HUDEP-2 (cell line): Measurements from ENCODE around the gene ISCU.
"Not testable (repeated sequence)": the region's sequence is repeated elsewhere in the genome, so short reads cannot be mapped to it uniquely, and the experiment has no call there.

Experiments
- DNase-seq, 76 experiments: peaks; one replicate each; lab custom pipeline; 2025; ENCODE audit not compliant: unreplicated experiment in 76 of 76; lab: John Stamatoyannopoulos, UW

ISCU gene

GRCh38 chr12:108616941-108617858 is 54.8 kb downstream of the ISCU start:
- DNase-seq, result no peak

GRCh38 chr12:108618079-108618952 is 55.9 kb downstream of the ISCU start:
- DNase-seq, result peak in 61 of 76 experiments; percentile 6 to 72 (median 52)

- DNase-seq, result not testable (repeated sequence)
Measured at GRCh38 chr12:108618953-108619274, 56.5 kb downstream of the ISCU start.
